NCI-H1436 (cell line): ENCODE results near the gene KREMEN1.
A peak's percentile ranks its signal among the peaks of the same experiment; 100 is the strongest.

ENCODE experiments used
- DNase-seq: peaks from one replicate; lab custom pipeline; 2025; lab: John Stamatoyannopoulos, UW

The KREMEN1 gene

GRCh38 chr22:29206372-29207242 is 133.8 kb downstream of the KREMEN1 start:
- no peak for DNase-seq

- no peak for DNase-seq
These were observed 134.4 kb downstream of the KREMEN1 start for GRCh38 chr22:29207243-29207550.

GRCh38 chr22:29207562-29208501 is 135.0 kb downstream of the KREMEN1 start:
- DNase-seq = no peak

- no peak for DNase-seq
These were observed 135.6 kb downstream of the KREMEN1 start for GRCh38 chr22:29208502-29208862.

GRCh38 chr22:29208879-29209623 is 136.2 kb downstream of the KREMEN1 start:
- peak; percentile 49 for DNase-seq

GRCh38 chr22:29209624-29209929 is 136.7 kb downstream of the KREMEN1 start:
- DNase-seq = no peak

DNA sequence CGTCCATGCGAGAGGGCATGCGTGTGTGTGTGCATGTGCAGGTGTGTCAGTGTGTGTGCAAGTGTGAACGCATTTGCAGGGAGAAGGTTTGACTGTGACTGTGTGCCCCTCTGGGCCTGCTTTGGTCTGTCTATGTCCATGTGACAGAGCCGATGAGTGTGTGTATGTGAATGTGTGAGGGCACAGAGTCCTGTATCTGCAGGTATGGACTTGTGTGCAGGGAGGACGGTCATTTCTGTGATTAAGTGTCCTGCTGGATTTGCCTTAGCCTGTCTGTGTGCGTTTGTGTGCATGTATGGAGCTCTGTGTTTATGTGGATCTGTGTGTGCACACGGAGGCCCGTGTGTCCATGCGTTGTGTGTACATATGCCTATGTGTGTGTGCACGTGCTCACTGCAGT is 138.2 kb downstream of the KREMEN1 start:
- DNase-seq = no peak

GRCh38 chr22:29211466-29211865 is 138.6 kb downstream of the KREMEN1 start:
- no peak for DNase-seq

DNA sequence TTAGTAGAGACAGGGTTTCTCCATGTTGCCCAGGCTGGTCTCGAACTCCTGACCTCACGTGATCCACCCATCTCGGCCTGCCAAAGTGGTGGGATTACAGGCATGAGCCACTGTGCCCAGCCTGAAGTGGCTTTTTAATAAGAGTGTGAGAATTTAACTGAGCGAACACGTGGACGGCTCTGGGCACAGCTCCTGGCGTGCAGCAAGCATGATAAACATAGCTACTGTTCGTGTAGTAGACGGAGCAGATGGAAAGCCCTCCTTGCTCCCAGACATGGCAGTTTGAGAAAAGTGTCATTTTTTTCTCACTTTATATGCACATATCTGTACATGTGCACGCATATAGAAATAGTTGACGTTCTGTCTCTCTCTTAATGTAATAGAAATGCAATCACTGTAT is 139.9 kb downstream of the KREMEN1 start:
- no peak for DNase-seq

- no peak for DNase-seq
These were observed 140.7 kb downstream of the KREMEN1 start for GRCh38 chr22:29213493-29213892.

DNA sequence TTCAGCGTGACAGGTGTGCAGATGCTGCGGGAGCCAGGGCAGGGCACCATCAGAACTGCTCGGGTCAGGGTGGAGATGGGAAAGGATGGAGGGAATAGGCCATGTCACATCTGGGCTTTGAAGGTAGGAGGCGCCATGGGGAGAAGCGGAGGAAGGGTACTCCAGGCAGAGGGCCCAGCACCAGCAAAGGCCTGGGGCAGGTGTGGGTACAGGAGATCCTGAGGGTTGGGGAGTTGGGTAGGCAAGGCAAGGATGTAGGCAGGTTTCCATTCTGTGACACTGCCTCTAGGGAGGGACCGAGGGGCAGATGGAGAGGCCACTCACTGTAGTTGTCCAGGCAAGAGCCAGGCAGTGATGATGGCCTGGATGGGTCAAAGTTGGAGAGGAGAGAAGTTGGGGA is 141.4 kb downstream of the KREMEN1 start:
- no peak for DNase-seq

DNA sequence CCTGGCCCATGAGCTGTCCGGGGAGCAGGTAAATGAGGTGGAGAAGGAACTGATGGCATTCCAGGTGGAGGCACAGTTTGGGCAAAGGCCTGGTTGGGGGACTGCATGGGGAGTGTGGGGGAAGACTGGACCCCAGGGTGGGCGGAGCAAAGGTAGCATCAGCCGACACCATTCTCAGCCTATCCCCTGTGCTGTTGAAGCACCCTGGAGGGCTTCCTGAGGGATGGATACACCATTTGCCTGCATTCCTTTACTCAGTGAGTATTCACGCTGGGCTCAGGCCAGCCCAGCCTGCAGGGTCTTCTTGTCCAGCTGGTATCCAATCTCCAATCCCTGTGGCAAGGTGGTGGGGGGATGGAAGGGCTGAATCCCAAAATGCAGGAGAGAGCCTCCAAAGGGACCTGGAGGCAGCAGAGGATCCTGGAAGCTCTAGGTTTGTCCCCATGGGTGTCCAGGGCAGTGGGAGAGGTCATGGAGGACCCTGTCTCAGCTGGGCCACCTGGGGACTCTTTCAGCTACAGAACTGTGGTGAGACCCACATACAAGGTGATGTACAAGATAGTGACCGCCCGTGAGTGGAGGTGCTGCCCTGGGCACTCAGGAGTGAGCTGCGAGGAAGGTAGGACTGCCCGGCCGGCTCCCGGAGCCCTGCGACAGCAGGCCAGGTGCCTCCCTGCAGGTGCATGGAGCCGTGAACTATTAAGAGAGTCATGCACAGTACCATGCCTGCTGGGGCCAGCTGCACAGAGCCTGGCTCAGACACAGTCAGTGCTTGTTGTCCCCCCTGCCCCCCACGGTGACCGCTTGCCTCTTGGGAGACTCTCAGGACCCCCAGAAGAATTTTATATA is 142.4 kb downstream of the KREMEN1 start:
- DNase-seq = no peak

DNA sequence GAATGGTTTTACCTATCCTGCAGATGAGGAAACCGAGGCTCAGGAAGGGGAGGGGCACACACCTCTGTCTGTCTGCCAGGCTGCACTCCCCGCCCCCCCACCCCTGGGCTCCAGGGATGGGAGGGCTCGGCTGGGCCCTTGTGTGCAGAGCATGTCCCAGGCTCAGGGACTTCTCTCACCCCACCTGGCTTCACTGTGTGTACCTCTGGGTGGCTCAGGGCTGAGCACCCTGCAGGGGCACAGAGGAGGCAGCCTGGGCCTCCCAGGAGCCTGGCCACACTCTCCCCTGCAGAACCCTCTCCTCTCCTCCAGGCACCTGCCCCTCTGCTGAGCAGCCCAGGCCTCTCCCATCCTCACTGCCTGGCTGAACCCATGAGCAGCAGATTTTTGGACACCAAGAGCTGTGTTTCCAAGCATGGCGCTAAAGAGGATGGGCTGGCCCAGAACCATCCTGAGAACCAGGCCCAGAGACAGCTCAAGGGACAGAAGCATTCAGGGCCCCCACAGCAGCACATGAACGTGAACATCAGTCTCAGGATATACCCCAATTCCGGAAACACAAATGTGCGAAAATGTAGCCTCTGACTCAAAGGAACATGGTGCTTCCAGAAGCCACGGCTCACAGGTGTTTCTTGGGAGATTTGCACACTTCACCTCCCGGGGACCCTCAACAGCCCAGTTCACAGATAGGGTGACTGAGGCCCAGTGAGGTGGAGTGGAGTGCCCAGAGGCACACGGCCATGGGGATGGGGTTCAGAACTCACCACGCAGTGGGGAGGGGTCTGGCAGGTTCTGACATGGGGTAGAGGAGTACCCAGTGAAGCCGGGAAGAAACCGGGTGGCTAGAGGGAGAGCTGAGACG is 143.4 kb downstream of the KREMEN1 start:
- DNase-seq = no peak

- DNase-seq = no peak
These were observed 144.2 kb downstream of the KREMEN1 start for GRCh38 chr22:29216873-29217666.
